HEK293 (cell line): ENCODE data around the gene HDDC3.

Experiments
- CTCF ChIA-PET: fragments of 350-600 bp; formaldehyde crosslinking; extraction: SDS; loops from one replicate; lab custom pipeline; 2021; ENCODE audit warnings: antibody characterized with exemption; lab: Yijun Ruan, JAX
- POLR2A ChIA-PET: fragments of 300-600 bp; formaldehyde crosslinking; extraction: SDS; loops from one replicate; lab custom pipeline; 2020; ENCODE audit warnings: antibody characterized with exemption, inconsistent platforms; lab: Yijun Ruan, JAX
- H3K27ac ChIP-seq: fragments of 200-500 bp; sonication (Bioruptor generic); 2 replicates; pipeline ENCODE4 v1.5.1; 2014; ENCODE audit warnings: low read depth, low read length, control low read depth, inconsistent platforms; ENCODE audit errors: extremely low read depth
- H3K36me3 ChIP-seq, 2 experiments: fragments of 200-500 bp in 1 of 2; sonication (Bioruptor generic) in 1 of 2; 1 replicate in 1 of 2; 2 replicates in 1 of 2; pipeline ENCODE4 v1.5.1; 2014 to 2017; ENCODE audit warnings: inconsistent platforms in 2 of 2, low read length in 2 of 2; ENCODE audit not compliant: control insufficient read depth in 2 of 2, insufficient read depth in 1 of 2
- H3K4me1 ChIP-seq: fragments of 200-500 bp; sonication (Bioruptor generic); 2 replicates; pipeline ENCODE4 v1.5.1; 2014; ENCODE audit warnings: mild to moderate bottlenecking, low read length, inconsistent platforms; ENCODE audit not compliant: control insufficient read depth, insufficient read depth
- H3K4me3 ChIP-seq: 2 replicates; pipeline ENCODE4 v1.5.1; 2011; ENCODE audit warnings: low read depth, mild to moderate bottlenecking, control low read depth, low read length, moderate library complexity
- H3K9me3 ChIP-seq: fragments of 200-500 bp; sonication (Bioruptor generic); 2 replicates; pipeline ENCODE4 v1.5.1; 2014; ENCODE audit warnings: low read depth, low read length, inconsistent platforms; ENCODE audit not compliant: control insufficient read depth, insufficient read depth
- EGR2 ChIP-seq: fragments of 450-650 bp; formaldehyde crosslinking; IDR thresholded peaks from 2 replicates; pipeline ENCODE4 v1.5.1; 2016; ENCODE audit warnings: low read depth, missing biosample characterization, missing genetic modification characterization
- FEZF1 ChIP-seq: fragments of 450-650 bp; formaldehyde crosslinking; IDR thresholded peaks from 2 replicates; pipeline ENCODE4 v1.5.1; 2016; ENCODE audit warnings: missing biosample characterization, missing genetic modification characterization
- KLF16 ChIP-seq: fragments of 450-650 bp; formaldehyde crosslinking; IDR thresholded peaks from 2 replicates; pipeline ENCODE4 v1.5.1; 2017; ENCODE audit warnings: missing biosample characterization, missing genetic modification characterization
- SCRT2 ChIP-seq: fragments of 450-650 bp; formaldehyde crosslinking; IDR thresholded peaks from 2 replicates; pipeline ENCODE4 v1.5.1; 2016; ENCODE audit warnings: missing biosample characterization, missing genetic modification characterization
- SP7 ChIP-seq: fragments of 450-650 bp; formaldehyde crosslinking; IDR thresholded peaks from 2 replicates; pipeline ENCODE4 v1.5.1; 2016; ENCODE audit warnings: missing biosample characterization, missing genetic modification characterization
- ZBTB6 ChIP-seq: fragments of 450-650 bp; formaldehyde crosslinking; IDR thresholded peaks from 2 replicates; pipeline ENCODE4 v1.5.1; 2017; ENCODE audit warnings: missing biosample characterization, missing genetic modification characterization
- ZFP3 ChIP-seq: fragments of 450-650 bp; formaldehyde crosslinking; IDR thresholded peaks from 2 replicates; pipeline ENCODE4 v1.5.1; 2016; ENCODE audit warnings: low read depth, missing biosample characterization, missing genetic modification characterization
- ZNF10 ChIP-seq: fragments of 450-650 bp; formaldehyde crosslinking; IDR thresholded peaks from 2 replicates; pipeline ENCODE4 v1.5.1; 2017; ENCODE audit warnings: missing biosample characterization, missing genetic modification characterization
- ZNF324 ChIP-seq: fragments of 450-650 bp; formaldehyde crosslinking; IDR thresholded peaks from 2 replicates; pipeline ENCODE4 v1.5.1; 2016; ENCODE audit warnings: missing biosample characterization, missing genetic modification characterization
- ZNF555 ChIP-seq: fragments of 450-650 bp; formaldehyde crosslinking; conservative IDR thresholded peaks from 2 replicates; pipeline ENCODE4 v1.5.1; 2017; ENCODE audit warnings: missing biosample characterization, mild to moderate bottlenecking, missing genetic modification characterization, inconsistent platforms
- ZSCAN30 ChIP-seq: fragments of 450-650 bp; IDR thresholded peaks from 2 replicates; pipeline ENCODE4 v1.5.1; 2018; ENCODE audit warnings: missing biosample characterization, mild to moderate bottlenecking, missing genetic modification characterization, moderate library complexity
- TF ChIP-seq, protein P1 (sequence below): sonication (generic); formaldehyde crosslinking; IDR thresholded peaks from 2 replicates; pipeline ENCODE4 v1.8.1; 2022; ENCODE audit warnings: mild to moderate bottlenecking, moderate library complexity, missing genetic modification reagents

The HDDC3 gene

GRCh38 chr15:90959028-90959595, 26.8 kb upstream of the HDDC3 start:
- TF ChIP-seq ZNF324 (no peak), SCRT2 (peak; percentile 52), ZSCAN30 (no peak), ZBTB6 (tag by site-specific recombination) (no peak), FEZF1 (tag by site-specific recombination) (no peak), SP7 (tag by site-specific recombination) (no peak), KLF16 (tag by site-specific recombination) (no peak), ZNF10 (tag by site-specific recombination) (no peak)
- Histone ChIP-seq H3K4me1 (no peaks in the 10 kb centered on the region; the same call in 1 of the 2 replicates), H3K4me3 (no peak overlapping the region), H3K27ac (no peak overlapping the region), H3K9me3 (no peaks in the 10 kb centered on the region), H3K36me3 (peaks cover 27 to 64% of the 10 kb centered on the region in 2 experiments)
- ChIA-PET POLR2A (interaction anchor here (0.6 to 7.8 kb wide), 3 partner anchors 10 to 25 kb away, joined by 3 to 179 read pairs (median 4); partner anchors contain the start of genes HDDC3 and UNC45A), CTCF (interaction anchor here (0.6 to 11.9 kb wide), 3 partner anchors 24 to 1122 kb away, joined by 3 to 163 read pairs (median 3); partner anchors contain the start of genes HDDC3 and UNC45A)

GRCh38 chr15:90957791-90958190, 25.4 kb upstream of the HDDC3 start:
- Histone ChIP-seq H3K4me3 (no peak overlapping the region), H3K36me3 (peaks cover 19 to 65% of the 10 kb centered on the region in 2 experiments), H3K4me1 (no peaks in the 10 kb centered on the region; the same call in 1 of the 2 replicates), H3K9me3 (no peaks in the 10 kb centered on the region), H3K27ac (peak overlapping the region; percentile 77; the same call in 1 of the 2 replicates)
- ChIA-PET CTCF (interaction anchor here (0.5 to 11.9 kb wide), 14 partner anchors 9 to 315 kb away, joined by 3 to 163 read pairs (median 18); partner anchors contain the start of genes HDDC3, UNC45A and VPS33B), POLR2A (interaction anchor here (0.8 to 7.8 kb wide), 6 partner anchors 9 to 75 kb away, joined by 3 to 179 read pairs (median 6); partner anchors contain the start of genes HDDC3, PRC1 and UNC45A)
- TF ChIP-seq EGR2 (tag by site-specific recombination) (0 out of 2 replicates have a peak, but pooled peaks have one; percentile 29), ZNF555 (tag by site-specific recombination) (no peak)

- Histone ChIP-seq H3K27ac (peak overlapping the region; percentile 88), H3K36me3 (peaks cover 14 to 65% of the 10 kb centered on the region in 2 experiments; a peak in 2 of 3 replicates), H3K4me3 (peak overlapping the region; percentile 59), H3K4me1 (no peaks in the 10 kb centered on the region; the same call in 1 of the 2 replicates), H3K9me3 (no peaks in the 10 kb centered on the region)
- ChIA-PET POLR2A (interaction anchor here (0.8 to 7.8 kb wide), 11 partner anchors 9 to 314 kb away, joined by 3 to 179 read pairs (median 6); partner anchors contain the start of genes HDDC3, PRC1 and UNC45A), CTCF (interaction anchor here (0.5 to 11.9 kb wide), 34 partner anchors 10 to 1069 kb away, joined by 3 to 163 read pairs (median 5); partner anchors contain the start of genes HDDC3, UNC45A and VPS33B)
- TF ChIP-seq, protein P1, sequence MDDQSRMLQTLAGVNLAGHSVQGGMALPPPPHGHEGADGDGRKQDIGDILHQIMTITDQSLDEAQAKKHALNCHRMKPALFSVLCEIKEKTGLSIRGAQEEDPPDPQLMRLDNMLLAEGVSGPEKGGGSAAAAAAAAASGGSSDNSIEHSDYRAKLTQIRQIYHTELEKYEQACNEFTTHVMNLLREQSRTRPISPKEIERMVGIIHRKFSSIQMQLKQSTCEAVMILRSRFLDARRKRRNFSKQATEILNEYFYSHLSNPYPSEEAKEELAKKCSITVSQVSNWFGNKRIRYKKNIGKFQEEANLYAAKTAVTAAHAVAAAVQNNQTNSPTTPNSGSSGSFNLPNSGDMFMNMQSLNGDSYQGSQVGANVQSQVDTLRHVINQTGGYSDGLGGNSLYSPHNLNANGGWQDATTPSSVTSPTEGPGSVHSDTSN (CRISPR knock-in tag): 0 out of 2 replicates have a peak, but pooled peaks have one; percentile 67
- TF ChIP-seq ZFP3 (tag by site-specific recombination): no peak
Measured at GRCh38 chr15:90957031-90957790, 24.9 kb upstream of the HDDC3 start.
